Fibroblast of upper back skin (primary cell): ENCODE results near the gene RIPPLY3.
"Not testable (repeated sequence)": the region's sequence is repeated elsewhere in the genome, so short reads cannot be mapped to it uniquely, and the experiment has no call there.

Experiments used
- DNase-seq: peaks from one replicate; pipeline ENCODE4 v3.0.0-alpha.2; 2013

RIPPLY3 gene

DNA sequence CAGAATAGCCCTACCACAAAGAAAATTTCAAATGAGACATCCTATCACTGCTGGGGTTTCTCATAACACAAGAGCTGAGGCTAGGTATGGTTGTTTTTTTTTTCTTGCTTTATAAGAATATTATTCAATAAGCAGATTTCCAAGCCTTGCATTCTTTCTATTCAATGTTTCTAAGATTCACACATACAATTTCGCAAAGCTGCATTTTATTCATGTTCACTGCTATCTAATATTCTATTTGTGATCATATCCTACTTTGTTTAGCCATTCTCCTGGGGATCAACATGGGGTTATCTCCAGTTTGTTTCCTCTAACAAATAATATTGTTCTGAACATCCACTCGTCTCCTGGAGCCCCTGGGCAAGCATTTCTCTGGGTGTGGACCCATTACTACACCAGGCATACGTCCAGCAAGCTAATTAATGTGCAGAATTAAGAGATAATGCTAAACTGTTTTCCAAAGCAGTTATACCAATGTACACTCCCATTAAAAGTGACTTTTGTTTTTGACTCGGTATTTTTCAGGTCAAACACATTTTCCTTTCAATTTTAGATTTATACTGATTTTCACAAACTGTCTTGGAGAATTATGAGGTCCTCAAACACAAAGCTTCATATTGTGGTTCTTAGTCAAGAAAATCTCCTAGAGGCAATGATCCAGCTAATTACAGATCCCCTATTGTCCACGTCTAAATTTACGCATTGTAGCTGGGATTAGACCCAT lies 24.4 kb upstream of the RIPPLY3 start:
- no peak for DNase-seq

DNA sequence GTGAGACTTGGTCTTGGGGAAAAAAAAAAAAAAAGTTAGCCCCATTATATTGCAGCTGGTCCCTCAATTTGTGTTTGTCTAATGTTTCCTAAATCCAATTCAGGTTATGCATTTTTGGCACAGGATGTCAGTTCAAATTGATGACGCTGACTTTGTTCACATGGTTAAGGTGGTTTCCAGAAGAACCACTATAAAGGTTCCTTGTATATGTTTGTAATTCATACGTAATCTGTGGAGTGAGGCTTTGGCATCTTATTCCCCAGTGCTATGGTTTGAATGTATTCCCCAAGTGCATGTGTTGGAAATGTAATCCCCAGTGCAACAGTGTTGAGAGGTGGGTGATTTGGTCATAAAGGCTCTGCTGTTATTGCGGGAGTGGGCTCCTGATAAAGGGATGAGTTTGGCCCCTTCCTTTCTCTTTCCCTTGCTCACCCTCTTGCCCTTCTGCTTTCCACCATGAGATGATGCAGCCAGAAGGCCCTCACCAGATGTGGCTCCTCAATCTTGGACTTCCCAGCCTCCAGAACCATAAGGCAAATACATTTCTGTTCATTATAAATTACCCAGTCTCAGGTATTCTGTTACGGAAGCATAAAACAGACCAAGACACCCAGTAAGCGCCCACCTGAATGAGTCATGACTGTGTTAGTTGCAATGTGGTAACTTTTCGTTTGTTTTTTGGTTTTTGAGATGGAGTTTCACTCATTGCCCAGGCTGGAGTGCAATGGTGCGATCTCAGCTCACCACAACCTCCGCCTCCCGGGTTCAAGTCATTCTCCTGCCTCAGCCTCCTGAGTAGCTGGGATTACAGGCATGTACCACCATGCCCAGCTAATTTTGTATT lies 20.5 kb upstream of the RIPPLY3 start:
- no peak for DNase-seq

DNA sequence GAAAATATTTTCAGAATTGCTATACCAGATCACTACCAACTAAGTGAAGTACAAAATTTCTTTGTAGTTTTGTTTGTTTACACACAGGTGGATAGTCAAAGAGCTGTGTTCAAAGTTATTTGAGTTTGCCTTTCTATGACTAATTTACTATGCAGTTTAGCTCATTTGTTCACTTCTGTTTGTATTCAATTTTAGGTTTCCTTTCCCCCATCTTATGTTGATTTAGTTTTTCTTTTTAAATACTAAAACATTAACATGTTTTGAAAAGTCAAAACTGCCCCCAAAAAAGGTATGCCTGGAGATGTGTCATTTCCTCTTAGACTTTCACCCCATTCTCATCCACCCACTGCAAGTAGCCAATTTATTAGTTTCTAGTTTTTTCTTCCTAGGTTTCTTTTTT lies 18.7 kb upstream of the RIPPLY3 start:
- no peak for DNase-seq

DNA sequence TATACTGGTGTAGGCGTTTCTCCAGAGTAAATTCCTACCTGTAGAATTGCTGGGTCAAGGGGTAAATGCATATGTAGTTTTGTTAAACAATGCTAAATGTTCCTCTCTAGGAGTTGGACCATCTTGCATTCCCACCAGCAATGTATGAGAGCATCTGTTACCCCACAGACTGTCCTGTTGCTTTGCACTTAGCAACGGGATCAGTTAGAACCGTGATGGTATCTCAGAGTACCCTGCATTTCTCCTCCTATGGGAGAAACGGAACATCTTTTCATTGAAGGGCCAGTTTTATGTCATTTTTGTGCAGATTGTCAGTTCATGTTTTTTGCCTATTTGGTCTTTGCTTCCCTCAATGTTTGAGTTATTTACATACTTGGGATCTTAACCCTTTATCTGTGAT lies 18.0 kb upstream of the RIPPLY3 start:
- DNase-seq = no peak

DNA sequence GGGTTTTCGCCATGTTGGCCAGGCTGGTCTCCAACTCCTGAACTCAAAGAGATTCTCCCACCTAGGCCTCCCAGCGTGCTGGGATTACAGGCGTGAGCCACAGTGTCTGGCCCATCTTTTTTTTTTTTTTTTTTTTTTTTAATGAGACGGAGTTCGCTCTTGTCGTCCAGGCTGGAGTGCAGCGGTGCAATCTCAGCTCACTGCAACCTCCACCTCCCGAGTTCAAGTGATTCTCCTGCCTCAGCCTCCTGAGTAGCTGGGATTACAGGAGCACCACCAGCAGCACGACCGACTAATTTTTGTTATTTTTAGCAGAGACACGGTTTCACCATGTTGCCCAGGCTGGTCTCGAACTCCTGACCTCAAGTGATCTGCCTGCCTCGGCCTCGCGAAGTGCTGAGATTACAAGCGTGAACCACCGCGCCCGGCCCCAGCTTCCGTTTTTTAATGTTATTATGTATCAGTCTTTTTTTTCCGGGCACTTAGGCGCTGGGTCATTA lies 17.3 kb upstream of the RIPPLY3 start:
- not testable (repeated sequence) for DNase-seq

DNA sequence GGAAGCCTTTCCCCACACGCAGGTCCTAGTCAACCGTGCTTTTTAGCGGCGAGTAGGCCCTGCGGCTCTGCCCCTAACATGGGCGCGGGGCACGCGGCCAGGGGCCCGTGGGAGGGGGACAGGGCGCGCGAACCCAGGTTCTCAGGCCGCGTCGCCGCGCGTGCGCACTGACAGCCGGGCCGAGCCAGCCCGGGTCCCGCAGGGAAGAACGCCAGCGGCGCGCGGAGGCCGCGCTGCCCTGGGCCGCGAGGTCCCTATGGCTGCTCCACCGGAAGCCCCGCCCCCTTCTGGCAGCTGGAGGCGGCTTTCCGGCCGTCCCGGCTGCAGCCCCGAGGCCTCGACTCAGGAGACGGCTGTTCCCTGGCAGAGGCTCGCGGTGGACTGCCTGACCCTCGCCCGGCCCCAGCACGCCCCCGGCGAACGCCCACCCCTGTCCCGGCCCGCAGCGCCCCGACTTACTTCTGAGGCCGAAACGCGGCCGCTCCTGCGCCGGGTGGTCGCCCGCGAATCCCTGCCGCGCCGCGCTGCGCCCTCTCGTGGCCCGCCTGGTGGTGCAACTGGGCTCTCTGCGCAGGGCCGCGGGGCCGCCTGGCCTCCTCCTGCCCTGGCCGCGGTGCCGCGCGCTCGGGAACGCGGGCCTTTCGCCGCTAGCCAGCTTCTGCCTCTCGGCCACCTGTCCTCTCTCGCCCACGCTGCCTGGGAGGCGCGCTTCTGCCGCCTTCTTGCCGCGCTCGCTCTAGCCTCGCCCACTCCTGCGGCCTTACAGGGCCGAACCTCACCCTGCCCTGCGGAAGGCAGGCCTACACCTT lies 16.6 kb upstream of the RIPPLY3 start:
- peak; percentile 91 for DNase-seq

DNA sequence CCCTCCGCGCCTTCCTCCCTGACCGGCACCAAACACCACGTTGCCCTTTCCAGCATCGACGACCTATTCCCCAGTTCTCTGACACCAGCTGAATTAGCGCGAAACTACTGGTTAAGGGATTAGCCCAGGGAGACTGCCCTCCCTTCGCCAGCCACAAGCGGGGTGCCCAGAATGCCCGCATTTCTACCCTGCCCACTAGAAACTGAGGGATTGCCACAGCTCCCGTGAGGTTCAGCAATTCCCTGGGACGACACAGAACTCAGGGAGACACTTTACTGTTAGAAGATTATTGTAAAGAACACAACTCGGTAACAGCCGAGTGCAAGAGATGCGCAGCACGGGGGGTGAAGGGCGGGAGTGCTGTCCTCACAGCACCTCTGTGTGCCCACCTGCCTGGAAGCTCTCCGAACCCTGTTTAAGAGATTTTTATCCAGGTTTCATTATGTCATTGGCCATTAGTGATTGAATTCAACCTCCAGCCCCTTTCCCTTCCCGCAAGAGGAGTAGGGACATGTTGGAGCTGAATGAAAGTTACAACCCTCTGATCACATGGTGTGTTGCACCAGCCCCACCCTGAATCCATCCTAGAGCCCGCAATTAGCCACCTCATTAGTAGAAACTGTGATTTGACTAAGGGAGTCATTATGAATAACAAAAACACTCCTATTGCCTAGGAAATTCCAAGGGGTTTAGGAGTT lies 15.8 kb upstream of the RIPPLY3 start:
- no peak for DNase-seq

DNA sequence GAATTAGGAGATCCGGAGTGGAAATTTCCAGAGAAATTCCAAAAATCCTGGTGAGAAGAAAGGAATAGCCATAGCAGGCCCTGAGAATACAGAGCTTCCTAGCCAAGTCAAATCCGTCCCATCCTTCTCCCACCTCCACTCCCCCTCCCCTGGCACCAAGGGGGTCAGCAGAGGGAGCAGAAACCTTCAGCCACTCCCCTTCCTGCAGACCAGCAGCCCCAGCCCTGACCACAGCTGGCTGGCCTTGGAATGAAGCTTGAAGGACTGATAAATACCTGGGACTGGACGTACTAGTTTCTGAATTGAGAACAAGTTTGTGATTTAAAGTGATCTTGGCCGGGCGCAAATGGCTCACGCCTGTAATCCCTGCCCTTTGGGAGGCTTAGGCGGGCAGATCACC lies 13.8 kb upstream of the RIPPLY3 start:
- no peak for DNase-seq

DNA sequence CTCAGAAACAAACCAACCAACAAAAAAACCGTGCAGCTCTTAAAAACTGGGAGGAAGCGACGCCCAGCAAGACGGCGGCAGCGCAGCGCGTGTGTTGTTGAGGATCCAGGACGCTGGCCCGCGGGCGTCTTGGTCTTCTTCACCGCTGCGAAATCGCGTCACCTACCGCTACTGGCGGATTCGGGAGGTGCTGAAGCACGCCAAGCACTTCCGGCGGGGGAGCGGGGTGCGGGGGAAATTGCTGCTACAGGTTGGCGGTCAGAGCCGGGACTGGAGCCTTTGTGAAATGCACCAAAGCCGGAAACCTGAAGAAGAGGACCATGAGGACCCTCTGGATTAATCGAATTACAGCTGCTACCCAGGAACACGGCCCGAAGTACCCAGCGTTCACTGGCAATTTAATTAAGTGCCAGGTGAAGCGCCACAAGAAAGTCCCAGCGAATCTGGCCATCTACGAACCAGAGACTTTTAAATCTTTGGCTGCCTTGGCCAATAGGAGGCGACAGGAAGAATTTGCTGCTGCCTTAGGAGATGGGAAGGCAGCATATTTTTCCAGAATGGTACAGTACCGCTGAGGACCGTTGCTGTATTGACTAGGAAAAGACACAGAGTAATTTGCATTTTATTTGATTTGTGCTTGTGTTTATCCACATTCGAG lies 11.9 kb upstream of the RIPPLY3 start:
- peak; percentile 20 for DNase-seq

DNA sequence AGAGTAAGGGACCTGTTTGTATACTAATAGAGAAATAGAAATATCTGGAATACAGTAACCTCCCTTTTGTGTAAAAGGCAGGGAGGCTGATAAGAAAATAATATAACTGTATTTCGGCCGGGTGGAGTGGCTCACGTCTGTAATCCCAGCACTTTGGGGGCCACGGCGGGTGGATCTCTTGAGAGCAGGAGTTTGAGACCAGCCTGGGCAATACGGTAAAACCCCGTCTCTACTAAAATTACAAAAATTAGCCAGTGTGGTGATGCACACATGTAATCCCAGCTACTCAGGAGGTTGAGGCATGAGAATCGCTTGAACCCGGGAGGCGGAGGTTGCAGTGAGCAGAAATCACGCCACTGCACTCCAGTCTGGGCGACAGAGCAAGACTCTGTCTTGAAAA lies 11.2 kb upstream of the RIPPLY3 start:
- not testable (repeated sequence) for DNase-seq

DNA sequence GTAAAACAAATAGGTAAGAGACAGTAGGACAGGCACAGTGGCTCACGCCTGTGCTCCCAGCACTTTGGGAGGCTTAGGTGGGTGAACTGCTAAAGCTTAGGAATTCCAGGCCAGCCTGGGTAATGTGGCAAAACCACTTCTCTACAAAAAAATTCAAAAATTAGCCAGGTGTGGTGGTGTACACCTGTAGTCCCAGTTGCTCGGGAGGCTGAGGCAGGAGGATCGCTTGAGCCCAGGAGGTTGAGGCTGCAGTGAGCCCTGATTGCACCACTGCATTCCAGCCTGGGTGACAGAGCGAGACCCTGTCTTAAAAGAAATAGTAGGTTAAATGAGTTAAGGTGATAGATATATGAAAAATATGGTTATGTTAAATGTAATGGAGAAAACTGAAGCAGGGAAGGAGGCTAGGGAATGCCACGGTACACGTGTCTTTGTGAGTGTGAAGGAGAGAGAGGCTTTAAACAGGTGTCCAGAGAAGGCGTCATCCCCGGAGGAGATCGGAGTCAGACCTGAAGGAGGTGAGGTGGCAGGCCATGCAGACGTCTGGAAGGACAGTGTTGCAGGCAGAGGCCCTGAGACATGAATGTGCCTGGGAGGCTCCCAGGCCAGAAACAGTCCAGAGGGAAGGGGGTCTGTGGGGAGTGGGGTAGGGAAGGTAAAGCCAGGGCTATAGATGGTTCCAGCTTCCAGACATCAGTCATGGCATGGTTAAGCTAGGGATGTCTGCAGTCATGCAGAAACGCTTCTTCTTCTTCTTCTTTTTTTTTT lies 7.2 kb upstream of the RIPPLY3 start:
- DNase-seq = no peak

DNA sequence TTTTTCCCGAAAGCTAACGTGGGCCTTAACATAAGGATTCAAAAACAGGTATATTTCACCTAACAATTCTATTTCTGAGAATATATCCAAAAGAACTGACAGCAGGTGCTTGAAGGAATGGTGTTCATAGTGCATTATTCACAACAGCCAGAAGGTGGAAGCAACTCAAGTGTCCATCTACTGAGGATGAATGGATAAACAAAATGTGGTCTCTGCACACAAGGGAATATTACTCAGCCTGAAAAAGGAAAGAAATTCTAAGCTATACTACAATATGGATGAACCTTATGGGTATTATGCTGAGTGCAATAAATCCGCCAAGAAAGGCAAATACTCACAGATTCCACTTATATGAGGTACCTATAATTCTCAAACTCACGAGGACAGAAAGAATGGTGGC lies 6.1 kb upstream of the RIPPLY3 start:
- DNase-seq = no peak

DNA sequence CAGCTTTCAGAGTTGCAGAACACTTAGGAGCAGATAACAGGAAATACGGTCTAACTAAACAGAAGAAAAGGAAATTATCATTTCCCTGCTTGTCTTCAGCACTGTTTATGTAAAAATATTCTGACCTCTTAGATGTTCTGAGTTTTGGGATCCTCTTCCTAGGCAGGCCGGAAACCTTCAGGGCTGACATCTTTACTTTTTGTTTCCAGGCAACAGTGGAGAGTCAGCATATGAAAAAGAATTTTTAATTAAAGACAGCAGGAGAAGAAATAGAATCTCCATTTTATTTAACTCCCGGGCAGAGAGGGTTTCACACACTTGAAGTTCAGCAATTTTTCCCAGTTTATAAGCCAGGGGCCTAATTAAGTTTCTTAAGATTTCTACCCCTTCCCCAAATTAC lies 5.1 kb upstream of the RIPPLY3 start:
- DNase-seq = no peak

DNA sequence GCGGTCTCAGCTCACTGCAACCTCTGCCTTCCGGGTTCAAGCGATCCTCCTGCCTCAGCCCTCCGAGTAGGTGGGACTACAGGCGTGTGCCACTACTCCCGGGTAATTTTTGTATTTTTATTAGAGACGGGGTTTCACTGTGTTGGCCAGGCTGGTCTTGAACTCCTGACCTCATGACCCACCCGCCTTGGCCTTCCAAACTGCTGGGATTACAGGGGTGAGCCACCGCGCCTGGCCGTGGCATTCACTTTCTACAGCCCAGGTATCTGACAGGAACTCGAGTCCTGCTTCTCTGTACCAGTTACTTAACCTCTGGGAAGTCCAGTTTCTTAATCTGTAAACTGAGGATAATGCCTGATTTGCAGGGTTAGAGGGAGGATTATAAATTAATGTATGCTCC lies 3.7 kb upstream of the RIPPLY3 start:
- not testable (repeated sequence) for DNase-seq

DNA sequence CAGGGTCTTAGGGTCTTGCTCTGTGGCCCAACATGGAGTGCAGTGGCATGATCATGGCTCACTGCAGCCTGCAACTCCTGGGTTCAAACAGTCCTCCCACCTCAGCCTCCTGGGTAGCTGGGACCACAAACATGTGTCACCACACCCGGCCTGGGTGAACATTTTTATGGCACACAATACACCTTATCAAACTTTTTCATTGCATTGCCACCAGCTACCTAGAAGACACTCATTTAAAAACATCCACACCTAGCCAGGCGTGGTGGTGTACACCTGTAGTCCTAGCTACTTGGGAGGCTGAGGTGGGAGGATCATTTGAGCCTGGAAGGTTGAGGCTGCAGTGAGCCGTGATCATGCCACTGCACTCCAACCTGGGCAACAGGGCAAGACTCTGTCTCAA lies 2.6 kb upstream of the RIPPLY3 start:
- not testable (repeated sequence) for DNase-seq

DNA sequence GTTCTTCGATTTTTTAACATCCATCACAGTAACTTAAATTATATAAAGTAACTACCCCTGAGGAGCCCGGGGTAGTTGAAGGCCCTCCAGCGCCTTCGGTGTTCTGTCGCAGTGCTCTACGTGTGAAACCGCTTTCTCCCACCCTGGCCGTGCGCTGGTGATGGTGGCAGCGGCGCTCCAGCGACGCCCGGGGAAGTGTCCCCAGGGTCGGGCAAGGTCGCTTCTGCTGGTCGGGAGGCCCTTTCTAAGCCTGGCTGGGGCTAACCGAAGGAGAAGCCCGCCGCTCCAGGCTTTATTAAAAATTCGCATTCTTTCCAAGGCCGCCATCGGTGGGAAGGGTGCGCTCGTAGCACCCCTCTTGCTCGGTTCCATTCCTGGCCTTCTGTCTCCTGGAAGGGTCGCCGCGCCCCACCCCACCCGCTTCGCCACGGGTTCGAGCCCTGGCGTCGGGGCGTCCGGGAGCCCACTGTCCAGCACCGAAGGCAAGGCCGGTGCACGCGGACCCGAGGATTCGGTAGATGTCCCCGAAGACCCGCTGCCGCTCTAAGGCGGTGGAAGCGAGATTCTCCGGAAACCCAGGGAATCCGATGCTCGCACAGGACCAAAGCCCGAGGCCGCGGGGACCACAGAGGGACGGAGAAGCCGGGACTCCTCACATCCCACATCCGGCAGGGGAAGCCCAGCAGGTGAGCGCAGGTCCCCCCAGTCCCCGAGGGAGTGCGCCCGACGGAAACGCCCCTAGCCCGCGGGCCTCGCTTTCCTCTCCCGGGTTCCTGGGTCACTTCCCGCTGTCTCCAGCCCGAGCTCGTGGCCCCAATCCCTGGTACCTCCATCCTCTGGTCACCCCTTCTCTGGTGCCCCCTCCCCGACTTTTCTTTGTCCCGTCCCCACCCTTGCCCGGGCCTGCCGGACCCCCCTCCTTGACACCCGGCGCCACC lies 685 bp upstream of the RIPPLY3 start:
- no peak for DNase-seq

DNA sequence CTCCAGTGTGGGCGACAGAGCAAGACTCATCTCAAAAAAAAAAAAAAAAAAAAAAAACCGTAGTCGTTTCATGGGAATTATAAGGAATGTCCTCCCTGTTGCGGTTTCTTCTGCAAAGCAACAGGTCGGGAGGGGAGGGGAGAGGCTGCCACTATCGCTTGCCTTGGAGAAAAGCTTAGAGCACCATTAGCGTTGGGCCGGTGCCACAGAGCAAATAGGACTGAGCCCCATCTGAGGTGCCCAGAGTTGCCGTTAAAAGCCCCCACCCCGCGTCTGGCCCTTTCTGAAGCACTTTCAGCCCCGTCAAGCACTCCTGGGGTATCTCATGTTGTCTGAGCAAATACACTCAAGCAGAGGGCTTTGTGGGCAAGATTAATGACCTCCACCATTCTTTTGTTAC lies 2.2 kb downstream of the RIPPLY3 start:
- no peak for DNase-seq

DNA sequence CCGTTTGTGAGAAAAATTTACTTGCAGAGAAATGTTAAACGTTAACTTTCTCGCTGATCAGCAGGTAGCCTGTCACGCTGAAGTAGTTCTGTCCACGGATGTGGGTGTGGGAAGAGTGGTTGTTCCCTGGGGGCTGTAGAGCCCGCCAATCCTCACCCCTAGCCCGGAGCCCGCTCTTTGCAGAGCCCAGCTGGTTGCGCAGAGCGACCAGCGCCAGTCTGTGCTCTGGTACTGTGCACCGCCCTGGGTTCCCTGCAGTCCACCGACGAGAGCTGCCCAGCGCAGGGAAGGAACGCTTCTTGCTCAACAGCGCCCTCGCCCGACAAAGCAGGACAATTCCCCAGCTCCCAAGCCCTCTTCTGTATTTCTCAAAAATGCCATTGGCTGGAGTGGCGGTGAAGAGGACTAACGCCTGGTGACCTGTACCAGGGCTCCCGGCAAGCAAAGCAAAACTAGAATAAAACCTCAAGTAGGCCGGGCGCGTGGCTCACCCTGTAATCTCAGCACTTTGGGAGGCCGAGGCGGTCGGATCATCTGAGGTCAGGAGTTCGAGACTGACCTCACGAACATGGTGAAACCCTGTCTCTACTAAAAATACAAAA lies 3.3 kb downstream of the RIPPLY3 start:
- DNase-seq = peak; percentile 75

DNA sequence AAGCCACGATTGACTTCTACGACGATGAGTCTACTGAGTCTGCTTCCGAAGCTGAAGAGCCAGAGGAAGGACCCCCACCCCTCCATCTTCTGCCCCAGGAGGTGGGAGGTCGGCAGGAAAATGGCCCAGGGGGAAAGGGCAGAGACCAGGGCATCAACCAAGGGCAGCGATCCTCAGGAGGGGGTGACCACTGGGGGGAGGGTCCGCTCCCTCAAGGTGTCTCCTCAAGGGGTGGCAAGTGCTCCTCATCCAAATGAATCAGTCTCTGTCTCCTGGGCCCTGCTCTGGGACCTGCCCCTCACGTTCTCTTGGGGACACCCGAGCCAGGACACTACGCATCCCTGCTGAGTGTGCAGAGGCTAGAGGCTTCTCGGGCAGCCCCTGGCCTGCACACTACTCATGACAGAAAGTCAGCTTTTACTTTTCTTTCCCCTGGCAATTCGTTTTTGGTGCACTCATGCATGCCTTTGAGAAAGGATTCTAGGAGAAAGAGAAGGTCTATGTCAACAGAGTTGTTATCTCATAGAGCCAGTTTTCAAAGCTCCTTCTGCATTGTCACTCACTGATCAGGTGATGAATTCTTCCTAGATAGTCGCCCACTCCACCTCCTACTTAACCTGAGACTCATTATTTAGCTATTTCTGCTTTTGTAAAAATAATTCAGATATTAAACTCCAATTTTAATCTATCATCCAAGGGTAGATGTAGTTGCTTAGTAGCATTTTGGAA lies 11.6 kb downstream of the RIPPLY3 start:
- no peak for DNase-seq
